Loucy (cell line): ENCODE measurements around the gene SCFD1.

Experiments
- H2AFZ ChIP-seq: fragments of 200-600 bp; sonication (generic); 2 replicates; pipeline ENCODE4 v1.6.0; 2016; ENCODE audit warnings: antibody characterized with exemption, mild to moderate bottlenecking, low read length, moderate library complexity
- H3F3A ChIP-seq: fragments of 200-600 bp; 2 replicates; pipeline ENCODE4 v1.6.0; 2016; ENCODE audit warnings: antibody characterized with exemption, low read depth, mild to moderate bottlenecking
- H3K27me3 ChIP-seq: fragments of 200-600 bp; sonication (generic); 2 replicates; pipeline ENCODE4 v1.6.1; 2014; ENCODE audit warnings: low read length, mild to moderate bottlenecking; ENCODE audit not compliant: insufficient read depth, poor library complexity, severe bottlenecking
- H3K36me3 ChIP-seq: fragments of 200-600 bp; sonication (generic); 2 replicates; pipeline ENCODE4 v1.6.1; 2016; ENCODE audit warnings: low read length; ENCODE audit not compliant: insufficient read depth
- H3K4me1 ChIP-seq: fragments of 200-600 bp; sonication (generic); 2 replicates; pipeline ENCODE4 v1.5.1; 2014; ENCODE audit warnings: low read length, mild to moderate bottlenecking; ENCODE audit not compliant: insufficient read depth, poor library complexity, severe bottlenecking
- H3K4me2 ChIP-seq: fragments of 200-600 bp; sonication (generic); 2 replicates; pipeline ENCODE4 v1.6.0; 2014; ENCODE audit warnings: antibody characterized with exemption, low read length, low read depth, mild to moderate bottlenecking; ENCODE audit not compliant: poor library complexity, severe bottlenecking
- H3K4me3 ChIP-seq: fragments of 200-600 bp; sonication (generic); 2 replicates; pipeline ENCODE4 v1.5.1; 2014; ENCODE audit warnings: low read length, mild to moderate bottlenecking, mixed read lengths; ENCODE audit not compliant: poor library complexity, severe bottlenecking
- H3K79me2 ChIP-seq: fragments of 200-600 bp; sonication (generic); 2 replicates; pipeline ENCODE4 v1.6.1; 2014; ENCODE audit warnings: low read length; ENCODE audit not compliant: insufficient read depth
- H3K9ac ChIP-seq: fragments of 200-600 bp; sonication (generic); 2 replicates; pipeline ENCODE4 v1.6.0; 2014; ENCODE audit warnings: mild to moderate bottlenecking, low read depth, low read length, moderate library complexity; ENCODE audit not compliant: poor library complexity, severe bottlenecking
- H3K9me2 ChIP-seq: fragments of 200-600 bp; sonication (generic); replicated peaks from 2 replicates; pipeline ENCODE4 v1.6.1; 2016; ENCODE audit warnings: low read depth, low read length, mixed read lengths
- H3K9me3 ChIP-seq: fragments of 200-600 bp; sonication (generic); 2 replicates; pipeline ENCODE4 v1.6.1; 2014; ENCODE audit warnings: mild to moderate bottlenecking, antibody characterized with exemption, low read length, low read depth; ENCODE audit not compliant: insufficient read depth
- H4K20me1 ChIP-seq: fragments of 200-600 bp; sonication (generic); 2 replicates; pipeline ENCODE4 v1.6.0; 2014; ENCODE audit warnings: antibody characterized with exemption, low read length, mild to moderate bottlenecking; ENCODE audit not compliant: insufficient read depth, poor library complexity, severe bottlenecking
- EZH2phosphoT487 ChIP-seq: fragments of 200-600 bp; IDR thresholded peaks from 2 replicates; pipeline ENCODE4 v1.6.1; 2018; ENCODE audit warnings: antibody characterized with exemption, mild to moderate bottlenecking, moderate library complexity, borderline replicate concordance
- TF ChIP-seq, protein P1 (sequence below): fragments of 200-600 bp; sonication (generic); conservative IDR thresholded peaks from 2 replicates; pipeline ENCODE4 v1.5.1; 2014; ENCODE audit warnings: mild to moderate bottlenecking, antibody characterized with exemption, low read length

SCFD1 gene

DNA sequence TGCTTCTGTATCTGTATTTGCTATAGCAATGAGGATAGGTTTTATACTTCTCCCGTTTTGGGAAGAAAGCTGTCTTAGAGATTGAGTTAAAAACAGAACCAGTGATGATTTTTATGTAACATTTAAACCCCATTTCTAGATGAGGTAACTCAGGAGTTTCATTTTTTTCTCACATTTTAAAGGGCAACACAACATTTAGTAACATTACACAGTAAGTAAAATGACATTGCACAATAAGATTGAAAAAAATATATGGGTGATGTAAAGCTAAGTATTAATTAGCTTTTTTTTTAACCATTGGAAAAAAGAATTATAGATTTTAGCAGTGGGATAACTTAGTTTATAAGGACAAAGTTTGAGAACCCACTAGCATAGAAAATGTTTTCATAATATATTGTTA, 25.2 kb upstream of the SCFD1 start:
- TF ChIP-seq EZH2phosphoT487, result no peak
- TF ChIP-seq, protein P1, sequence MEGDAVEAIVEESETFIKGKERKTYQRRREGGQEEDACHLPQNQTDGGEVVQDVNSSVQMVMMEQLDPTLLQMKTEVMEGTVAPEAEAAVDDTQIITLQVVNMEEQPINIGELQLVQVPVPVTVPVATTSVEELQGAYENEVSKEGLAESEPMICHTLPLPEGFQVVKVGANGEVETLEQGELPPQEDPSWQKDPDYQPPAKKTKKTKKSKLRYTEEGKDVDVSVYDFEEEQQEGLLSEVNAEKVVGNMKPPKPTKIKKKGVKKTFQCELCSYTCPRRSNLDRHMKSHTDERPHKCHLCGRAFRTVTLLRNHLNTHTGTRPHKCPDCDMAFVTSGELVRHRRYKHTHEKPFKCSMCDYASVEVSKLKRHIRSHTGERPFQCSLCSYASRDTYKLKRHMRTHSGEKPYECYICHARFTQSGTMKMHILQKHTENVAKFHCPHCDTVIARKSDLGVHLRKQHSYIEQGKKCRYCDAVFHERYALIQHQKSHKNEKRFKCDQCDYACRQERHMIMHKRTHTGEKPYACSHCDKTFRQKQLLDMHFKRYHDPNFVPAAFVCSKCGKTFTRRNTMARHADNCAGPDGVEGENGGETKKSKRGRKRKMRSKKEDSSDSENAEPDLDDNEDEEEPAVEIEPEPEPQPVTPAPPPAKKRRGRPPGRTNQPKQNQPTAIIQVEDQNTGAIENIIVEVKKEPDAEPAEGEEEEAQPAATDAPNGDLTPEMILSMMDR, result no peak

DNA sequence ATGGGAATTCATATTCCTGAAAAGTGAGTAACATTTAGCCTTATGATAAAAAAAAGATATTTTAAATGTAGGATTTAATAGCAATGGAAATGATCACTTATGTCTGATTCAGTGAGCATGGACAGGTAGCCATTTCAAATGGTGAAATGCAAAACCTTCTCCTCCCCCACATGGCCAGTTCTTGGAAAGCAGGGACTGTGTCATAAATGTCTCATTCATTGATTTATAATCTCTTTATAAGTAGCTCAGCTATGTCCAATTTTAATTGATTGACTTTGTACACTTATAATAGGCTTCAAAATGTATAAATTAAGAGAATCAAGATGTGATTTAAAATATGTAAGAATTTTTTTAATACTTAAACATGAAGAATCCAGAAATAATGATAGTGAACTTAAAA, 24.6 kb upstream of the SCFD1 start:
- peaks cover 85% of the 10 kb centered on the region; the same call in 1 of the 2 replicates for H3K36me3 ChIP-seq

More for the DNA sequence above, 25.2 kb upstream of the SCFD1 start:
- Histone ChIP-seq H4K20me1 (no peaks in the 10 kb centered on the region), H3K27me3 (no peaks in the 10 kb centered on the region), H3K36me3 (peaks cover 84% of the 10 kb centered on the region; the same call in 1 of the 2 replicates), H2AFZ (no peak overlapping the region), H3K9me3 (no peaks in the 10 kb centered on the region), H3K4me1 (no peaks in the 10 kb centered on the region), H3K4me2 (no peak overlapping the region), H3F3A (no peaks in the 10 kb centered on the region), H3K9ac (no peak overlapping the region), H3K79me2 (no peaks in the 10 kb centered on the region; the same call in 1 of the 2 replicates), H3K4me3 (no peak overlapping the region), H3K9me2 (no peaks in the 10 kb centered on the region)

DNA sequence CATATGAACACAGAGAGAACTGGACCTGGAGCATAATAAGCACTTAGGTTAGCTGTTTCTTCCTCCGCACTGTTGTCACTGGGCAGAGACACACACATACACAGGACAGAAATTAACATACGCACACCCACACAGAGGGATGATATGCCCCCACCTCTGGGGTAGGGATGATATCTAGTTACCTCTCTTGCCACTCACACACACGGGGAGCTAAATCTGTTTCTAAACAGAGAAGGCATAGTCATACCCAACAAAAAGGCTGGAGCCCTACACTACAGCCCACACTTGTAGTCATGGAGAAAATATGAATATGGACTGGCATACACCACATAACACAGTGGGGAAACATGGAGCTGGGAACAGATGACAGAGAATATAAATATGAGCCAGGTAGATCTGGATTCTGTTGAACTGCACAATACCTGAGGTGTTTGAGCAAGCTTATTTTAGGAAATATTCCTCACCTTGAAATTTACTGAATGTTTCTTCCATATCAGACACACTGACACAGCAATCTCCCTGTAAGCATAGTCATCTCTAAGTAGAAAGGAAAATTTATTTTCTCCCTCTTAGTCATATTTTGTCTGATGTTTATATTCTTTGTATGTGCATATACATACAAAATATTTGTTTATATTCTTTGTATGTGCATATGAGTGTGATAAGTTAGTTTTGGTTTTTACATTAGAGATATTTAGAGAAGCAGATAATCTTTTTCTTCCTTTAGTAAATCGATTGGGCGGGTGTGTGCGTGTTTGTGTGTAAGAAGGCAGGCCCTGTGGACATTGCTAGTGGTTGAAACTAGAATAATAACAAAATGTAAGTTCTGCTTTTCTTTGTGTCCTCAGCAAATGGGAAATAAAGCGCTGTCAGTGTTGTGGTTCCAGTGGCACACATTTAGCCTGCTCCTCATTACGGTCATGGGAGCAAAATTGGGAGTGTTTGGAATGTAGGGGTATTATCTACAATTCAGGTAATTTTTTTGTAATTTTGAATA, 20.9 kb upstream of the SCFD1 start:
- Histone ChIP-seq H3K9me2 (no peaks in the 10 kb centered on the region), H3K36me3 (peaks cover 94% of the 10 kb centered on the region)

More for the DNA sequence above, 24.6 kb upstream of the SCFD1 start:
- no peaks in the 10 kb centered on the region for H3K9me2 ChIP-seq
- H3F3A ChIP-seq, result no peaks in the 10 kb centered on the region
- no peak overlapping the region for H3K9ac ChIP-seq
- no peak overlapping the region for H3K4me3 ChIP-seq
- H3K4me2 ChIP-seq, result no peak overlapping the region
- no peak overlapping the region for H2AFZ ChIP-seq
- H3K4me1 ChIP-seq, result no peaks in the 10 kb centered on the region
- TF ChIP-seq, protein P1, result no peak
- no peak for TF ChIP-seq EZH2phosphoT487
- no peaks in the 10 kb centered on the region for H3K27me3 ChIP-seq
- no peaks in the 10 kb centered on the region for H4K20me1 ChIP-seq
- H3K79me2 ChIP-seq, result no peaks in the 10 kb centered on the region; the same call in 1 of the 2 replicates
- no peaks in the 10 kb centered on the region for H3K9me3 ChIP-seq

More for the DNA sequence above, 20.9 kb upstream of the SCFD1 start:
- H3K79me2 ChIP-seq, result no peaks in the 10 kb centered on the region
- H3K9ac ChIP-seq, result no peak overlapping the region
- H2AFZ ChIP-seq, result no peak overlapping the region
- no peaks in the 10 kb centered on the region for H3K9me3 ChIP-seq
- H4K20me1 ChIP-seq, result no peaks in the 10 kb centered on the region
- no peak overlapping the region for H3K4me3 ChIP-seq
- H3F3A ChIP-seq, result no peaks in the 10 kb centered on the region
- H3K4me2 ChIP-seq, result no peak overlapping the region
- TF ChIP-seq EZH2phosphoT487, result no peak
- TF ChIP-seq, protein P1, result no peak
- H3K4me1 ChIP-seq, result no peaks in the 10 kb centered on the region
- no peaks in the 10 kb centered on the region for H3K27me3 ChIP-seq
